ENCODE measurements around the gene ZBTB48.
"Not testable (repeated sequence)": the region's sequence is repeated elsewhere in the genome, so short reads cannot be mapped to it uniquely, and the experiment has no call there.

Gene ZBTB48

GRCh38 chr1:6579374-6580118 is at the start of gene ZBTB48:
Gene ZBTB48, plus strand, starts transcription at chr1:6579994. Its CDS starts 616 bp downstream, at chr1:6580610.
- peak; percentile 92 for DNase-seq (ENCODE audit: low read depth)

DNA sequence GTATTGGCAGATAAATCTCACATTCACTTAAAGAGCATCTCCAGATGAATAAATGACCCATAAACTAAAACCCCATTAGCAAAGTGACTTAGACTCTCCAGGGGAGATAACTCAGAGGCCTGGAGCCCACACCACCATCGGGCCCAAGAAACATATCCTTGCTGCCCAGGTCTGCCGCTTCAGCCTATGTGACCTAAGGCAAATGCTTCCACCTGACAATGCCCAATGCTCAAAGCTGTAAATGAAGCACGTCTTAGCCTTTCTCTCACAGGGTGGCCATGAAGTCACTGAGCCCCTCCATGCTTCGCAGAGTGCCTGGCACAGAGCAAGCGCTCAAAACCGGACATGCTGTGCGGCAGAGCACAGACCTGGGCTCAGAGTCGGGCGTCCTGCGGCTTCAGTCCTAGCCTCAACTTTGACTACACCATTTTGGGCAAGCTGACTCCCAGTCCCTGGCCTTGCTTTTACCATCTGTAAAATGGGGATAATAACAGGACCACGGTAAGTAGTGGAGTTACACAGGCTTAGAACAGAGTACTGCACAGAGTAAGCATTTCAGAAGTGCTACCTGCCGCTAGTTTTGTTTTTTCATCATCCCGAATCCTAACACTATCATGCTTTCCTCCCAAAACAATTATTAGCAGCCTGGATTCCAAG is 49.2 kb upstream of the ZBTB48 start:
- no peak for DNase-seq (ENCODE audit: low read depth)

DNA sequence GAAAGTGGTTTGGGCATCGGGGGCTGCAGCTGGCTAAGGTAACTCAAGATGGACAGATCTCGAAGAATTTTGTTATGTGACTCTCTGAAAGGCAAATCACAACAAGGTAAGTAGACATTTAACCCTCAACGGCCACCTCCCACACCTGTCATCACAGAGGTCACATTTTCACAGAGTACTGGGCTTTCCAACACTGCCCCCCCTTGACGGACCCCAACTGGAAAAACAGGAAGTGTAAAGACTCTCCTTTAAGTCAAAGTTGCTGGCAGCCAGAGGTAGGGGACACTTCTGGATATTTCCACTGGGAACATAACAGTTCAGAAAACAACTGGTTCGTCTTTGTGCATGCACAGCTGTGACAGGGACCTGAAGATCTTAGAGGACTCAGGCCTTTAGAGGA is 47.8 kb upstream of the ZBTB48 start:
- no peak for DNase-seq (ENCODE audit: low read depth)

DNA sequence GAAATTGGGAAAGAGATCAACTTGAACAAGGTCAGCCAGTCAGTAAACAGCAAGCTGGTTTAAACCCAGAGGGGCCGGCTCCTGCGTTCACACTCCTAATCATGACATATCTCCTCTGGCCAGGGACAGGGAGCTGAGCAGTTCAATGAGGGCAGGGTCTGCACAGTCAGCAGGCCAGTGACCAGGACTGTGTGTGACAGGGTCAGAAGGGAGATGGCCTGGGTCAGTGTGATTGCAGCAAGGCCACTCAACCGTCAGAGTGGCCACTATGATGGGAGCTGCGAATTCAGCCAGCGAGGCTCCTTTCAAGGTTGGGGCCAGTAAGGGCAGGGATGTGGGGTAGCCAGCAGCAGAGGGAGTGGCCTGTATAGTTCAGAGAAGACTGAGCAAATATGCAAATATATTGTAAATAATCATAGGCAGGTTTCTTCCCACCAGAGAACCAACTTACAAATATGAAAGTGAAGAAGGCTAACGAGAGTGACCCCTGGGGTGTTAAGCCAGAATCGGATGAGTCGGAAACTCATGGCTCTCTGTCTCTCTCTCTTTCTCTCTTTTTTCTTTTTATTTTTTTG is 45.5 kb upstream of the ZBTB48 start:
- DNase-seq (ENCODE audit: low read depth), result no peak

DNA sequence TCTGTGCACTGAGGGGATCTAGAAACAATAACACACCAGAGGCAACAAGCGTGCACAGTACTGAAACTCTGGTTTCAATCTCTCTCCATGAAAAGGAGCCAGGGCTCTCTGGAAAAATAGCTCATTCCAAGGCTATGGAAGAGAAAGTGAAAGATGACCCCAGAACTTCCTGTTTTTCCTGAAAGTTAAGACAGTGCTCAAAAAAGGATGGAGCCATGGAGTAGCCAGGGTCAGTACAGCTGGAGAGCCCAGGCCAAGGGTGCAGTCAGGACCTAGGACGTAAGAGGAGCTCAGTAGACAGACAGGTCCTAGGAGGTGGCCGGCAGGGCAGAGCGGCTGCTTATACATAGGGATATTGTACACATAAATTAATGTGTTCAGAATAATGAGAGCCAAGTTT is 44.6 kb upstream of the ZBTB48 start:
- no peak for DNase-seq (ENCODE audit: low read depth)

DNA sequence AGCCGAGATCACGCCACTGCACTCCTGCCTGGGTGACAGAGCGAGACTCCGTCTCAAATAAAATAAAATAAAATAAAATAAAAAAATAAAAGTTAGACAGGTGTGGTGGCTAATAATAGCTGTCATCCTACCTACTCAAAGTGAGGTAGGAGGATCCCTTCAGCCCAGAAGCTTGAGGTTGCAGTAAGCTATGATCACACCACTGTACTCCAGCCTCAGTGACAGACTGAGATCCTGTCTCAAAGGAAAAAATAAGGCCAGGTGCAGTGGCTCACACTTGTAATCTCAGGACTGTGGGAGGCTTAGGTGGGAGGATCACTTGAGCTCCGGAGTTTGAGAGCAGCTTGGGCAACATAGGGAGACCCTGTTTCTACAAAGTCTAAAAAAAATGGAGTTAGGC is 43.5 kb upstream of the ZBTB48 start:
- DNase-seq (ENCODE audit: low read depth), result no peak

DNA sequence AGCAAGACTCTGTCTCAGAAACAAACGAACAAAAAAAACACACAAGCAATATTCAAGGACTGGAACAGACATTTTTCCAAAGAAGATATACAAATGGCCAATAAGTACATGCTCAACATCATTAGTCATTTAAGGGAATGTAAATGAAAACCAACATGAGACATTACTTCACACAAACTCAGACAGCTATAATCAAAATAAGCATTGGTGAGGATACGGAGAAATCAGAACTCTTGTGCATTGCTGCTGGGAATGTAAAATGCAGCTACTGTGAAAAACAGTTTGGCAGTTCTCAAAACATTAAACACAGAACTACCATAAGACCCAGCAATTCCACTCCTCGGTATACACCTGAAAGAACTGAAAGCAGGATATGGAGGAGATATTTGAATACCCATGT is 40.8 kb upstream of the ZBTB48 start:
- DNase-seq (ENCODE audit: low read depth), result peak; percentile 32

- no peak for DNase-seq (ENCODE audit: low read depth)
Observed at GRCh38 chr1:6544831-6545230, 35.0 kb upstream of the ZBTB48 start.

GRCh38 chr1:6545276-6546112 is 34.3 kb upstream of the ZBTB48 start:
- DNase-seq (ENCODE audit: low read depth), result no peak

GRCh38 chr1:6546326-6546725 is 33.5 kb upstream of the ZBTB48 start:
- no peak for DNase-seq (ENCODE audit: low read depth)

GRCh38 chr1:6547301-6547700 is 32.5 kb upstream of the ZBTB48 start:
- no peak for DNase-seq (ENCODE audit: low read depth)

- peak; percentile 80 for DNase-seq (ENCODE audit: low read depth)
Observed at GRCh38 chr1:6554031-6554906, 25.5 kb upstream of the ZBTB48 start, which contains the start of gene NOL9. Gene NOL9, minus strand, starts transcription at chr1:6554513. Its CDS starts 11 bp downstream, at chr1:6554502.

DNA sequence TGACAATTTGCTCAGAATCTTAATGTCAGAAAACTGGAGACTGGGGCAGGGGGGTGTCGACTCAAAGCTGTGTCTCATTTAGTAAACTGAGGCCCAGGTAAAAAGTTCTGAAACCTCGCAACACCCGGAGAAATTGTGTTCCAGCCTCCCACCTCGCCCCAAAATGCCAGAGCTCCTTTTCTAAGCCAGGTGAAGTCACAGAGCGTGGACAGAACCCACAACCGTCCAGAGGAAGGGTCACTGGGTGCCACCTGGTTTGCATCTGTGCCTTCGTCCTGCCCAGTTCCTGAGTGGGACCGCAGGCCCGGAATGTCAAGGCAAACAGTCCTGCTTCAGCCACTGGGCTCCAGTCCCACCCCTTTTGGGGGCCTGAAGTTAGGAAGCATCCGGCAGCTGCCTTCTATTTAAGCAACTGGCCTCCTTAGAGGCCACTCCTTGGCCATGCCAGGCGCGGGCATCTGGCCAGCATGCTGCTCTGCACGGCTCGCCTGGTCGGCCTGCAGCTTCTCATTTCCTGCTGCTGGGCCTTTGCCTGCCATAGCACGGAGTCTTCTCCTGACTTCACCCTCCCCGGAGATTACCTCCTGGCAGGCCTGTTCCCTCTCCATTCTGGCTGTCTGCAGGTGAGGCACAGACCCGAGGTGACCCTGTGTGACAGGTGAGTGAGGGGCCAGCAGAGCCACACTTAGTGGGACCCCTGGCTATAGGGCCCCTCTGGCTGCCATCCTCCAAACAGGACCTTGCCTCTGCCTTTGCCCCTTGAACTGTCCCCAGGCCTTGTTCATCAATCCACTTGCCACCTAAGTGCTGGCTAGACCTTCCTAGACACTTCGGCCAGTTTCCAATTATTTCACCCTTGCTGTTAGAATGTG is 24.7 kb upstream of the ZBTB48 start, which contains the start of gene TAS1R1:
TSS of gene TAS1R1 (plus strand) at position 401 of the 872 bp plus-strand sequence. CDS start at position 468, 67 bp downstream.
- DNase-seq (ENCODE audit: low read depth), result no peak

DNA sequence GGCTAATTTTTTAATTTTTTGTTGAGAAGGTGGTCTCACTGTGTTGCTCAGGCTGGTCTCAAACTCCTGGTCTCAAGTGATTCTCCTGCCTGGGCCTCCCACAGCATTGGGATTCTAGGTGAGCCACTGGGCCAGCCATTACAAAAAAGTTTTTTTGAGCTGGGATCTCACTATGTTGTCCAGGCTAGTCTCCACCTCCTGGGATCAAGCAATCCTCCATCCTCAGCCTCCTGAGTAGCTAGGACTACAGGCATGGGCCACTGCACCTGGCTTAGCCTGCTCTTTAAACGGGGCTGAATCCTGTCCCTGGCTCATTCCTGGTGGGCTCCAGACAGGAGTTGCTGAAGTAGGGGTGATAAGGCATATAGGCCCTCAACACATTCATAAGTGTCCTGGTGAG is 22.2 kb upstream of the ZBTB48 start:
- DNase-seq (ENCODE audit: low read depth), result no peak

GRCh38 chr1:6559161-6559560 is 20.6 kb upstream of the ZBTB48 start:
- DNase-seq (ENCODE audit: low read depth), result not testable (repeated sequence)

GRCh38 chr1:6560267-6560666 is 19.5 kb upstream of the ZBTB48 start:
- DNase-seq (ENCODE audit: low read depth), result no peak

DNA sequence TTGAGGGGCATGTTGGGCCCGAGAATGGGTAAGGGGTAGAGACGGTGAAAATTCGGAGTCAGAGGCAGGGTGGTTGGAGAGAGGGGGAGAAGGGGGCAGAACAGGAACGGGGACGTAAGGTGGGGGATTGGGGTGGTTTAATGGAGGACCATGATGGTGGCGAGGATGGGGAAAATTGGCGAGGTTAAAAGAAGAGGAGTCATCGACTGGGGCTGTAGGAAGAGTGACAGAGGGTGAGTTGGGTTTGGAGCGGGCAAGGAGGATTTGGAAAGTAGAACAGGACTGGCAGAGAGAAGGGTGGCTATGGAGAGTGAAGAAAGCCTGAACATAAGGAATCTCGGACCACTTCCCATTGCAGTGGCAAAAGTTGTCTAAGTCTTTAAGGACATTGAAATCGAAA is 10.8 kb upstream of the ZBTB48 start:
- no peak for DNase-seq (ENCODE audit: low read depth)

GRCh38 chr1:6570100-6570499 is 9.7 kb upstream of the ZBTB48 start:
- no peak for DNase-seq (ENCODE audit: low read depth)

DNA sequence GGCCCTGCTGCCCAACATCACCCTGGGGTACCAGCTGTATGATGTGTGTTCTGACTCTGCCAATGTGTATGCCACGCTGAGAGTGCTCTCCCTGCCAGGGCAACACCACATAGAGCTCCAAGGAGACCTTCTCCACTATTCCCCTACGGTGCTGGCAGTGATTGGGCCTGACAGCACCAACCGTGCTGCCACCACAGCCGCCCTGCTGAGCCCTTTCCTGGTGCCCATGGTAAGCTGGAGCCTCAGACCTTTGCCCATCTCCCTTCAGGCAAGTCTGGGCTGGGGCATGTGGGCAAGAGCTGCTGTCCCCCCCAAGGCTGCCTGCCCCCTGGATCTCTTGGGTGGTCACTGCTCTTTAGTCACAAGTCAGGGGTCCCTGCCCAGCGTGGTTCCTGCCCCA is 8.8 kb upstream of the ZBTB48 start:
- no peak for DNase-seq (ENCODE audit: low read depth)
